ENCODE data around the gene ELP4.
"Not testable (repeated sequence)": the region's sequence is repeated elsewhere in the genome, so short reads cannot be mapped to it uniquely, and the experiment has no call there.

ELP4 gene

DNA sequence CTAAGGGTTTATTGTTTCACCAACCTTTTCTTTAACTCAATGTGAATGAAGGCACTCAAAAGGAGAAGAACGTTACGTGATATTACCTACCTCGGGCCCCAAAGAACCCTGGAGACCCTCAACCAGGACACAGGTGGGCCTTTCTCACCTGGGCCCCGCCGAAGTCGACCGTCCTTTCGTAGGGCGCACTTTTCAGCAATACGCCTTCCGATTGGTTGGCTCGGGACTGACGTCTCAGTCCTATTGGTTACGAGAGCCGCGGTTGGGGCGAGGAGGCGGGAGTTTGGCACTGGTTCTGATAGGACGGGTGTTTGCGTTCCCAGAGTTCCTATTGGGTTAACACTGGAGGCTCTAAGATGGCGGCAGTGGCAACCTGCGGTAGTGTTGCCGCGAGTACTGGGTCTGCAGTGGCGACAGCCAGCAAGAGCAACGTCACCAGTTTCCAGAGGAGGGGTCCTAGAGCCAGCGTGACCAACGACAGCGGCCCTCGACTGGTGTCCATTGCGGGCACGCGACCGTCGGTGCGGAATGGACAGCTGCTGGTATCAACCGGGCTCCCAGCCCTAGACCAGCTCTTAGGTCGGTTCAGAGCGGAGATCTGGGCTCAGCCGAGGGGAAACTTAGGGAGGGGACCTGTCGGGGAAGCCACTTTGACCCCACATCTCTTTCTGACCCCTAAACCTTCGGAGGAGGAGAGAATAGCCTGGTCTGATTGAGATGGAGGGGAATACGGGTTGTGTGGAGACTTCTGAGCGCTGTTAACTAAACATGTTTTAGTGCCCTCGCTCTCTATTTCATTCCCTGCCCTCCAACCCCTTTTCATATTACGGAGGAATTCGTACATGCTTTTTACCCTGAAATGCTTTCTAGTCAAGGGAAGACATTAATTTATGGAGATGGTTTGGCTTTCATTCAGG, at the start of gene ELP4, which contains the start of gene IMMP1L:
ELP4 (plus strand) TSS at position 339 of the 917 bp plus-strand sequence; CDS start at position 357, 18 bp downstream.
IMMP1L (minus strand) TSS at position 194 of the 917 bp plus-strand sequence. CDS start 46,346 bp downstream, outside the sequence.
- peak; percentile 88 to 93 for DNase-seq (ENCODE audit: low read depth in 2 of 2)

GRCh38 chr11:31464436-31464835, 45.1 kb upstream of the ELP4 start:
- no peak for DNase-seq (ENCODE audit: low read depth in 2 of 2)

DNA sequence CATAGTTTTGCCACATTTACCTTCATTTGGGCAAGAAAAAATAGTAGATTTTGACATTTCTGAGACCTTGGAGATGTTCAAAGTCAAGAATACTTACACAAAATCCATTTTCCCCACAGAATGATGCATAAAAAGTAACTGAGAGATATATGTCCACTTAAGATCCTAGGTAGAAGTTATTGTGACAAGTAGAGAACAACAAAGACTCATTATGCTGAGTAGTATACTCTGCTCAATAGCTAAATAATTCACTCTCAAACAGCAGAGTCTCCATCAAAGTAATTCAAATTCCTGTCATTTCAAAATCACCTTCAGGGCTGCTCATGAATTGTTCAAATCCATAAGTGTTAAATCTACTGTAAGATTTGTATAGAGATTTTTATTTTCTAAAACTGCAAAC, 35.5 kb upstream of the ELP4 start:
- no peak for DNase-seq (ENCODE audit: low read depth in 2 of 2)

GRCh38 chr11:31477528-31478222, 31.9 kb upstream of the ELP4 start:
- no peak for DNase-seq (ENCODE audit: low read depth in 2 of 2)

- no peak for DNase-seq (ENCODE audit: low read depth in 2 of 2)
Measured at GRCh38 chr11:31478223-31478590, 31.4 kb upstream of the ELP4 start.

DNA sequence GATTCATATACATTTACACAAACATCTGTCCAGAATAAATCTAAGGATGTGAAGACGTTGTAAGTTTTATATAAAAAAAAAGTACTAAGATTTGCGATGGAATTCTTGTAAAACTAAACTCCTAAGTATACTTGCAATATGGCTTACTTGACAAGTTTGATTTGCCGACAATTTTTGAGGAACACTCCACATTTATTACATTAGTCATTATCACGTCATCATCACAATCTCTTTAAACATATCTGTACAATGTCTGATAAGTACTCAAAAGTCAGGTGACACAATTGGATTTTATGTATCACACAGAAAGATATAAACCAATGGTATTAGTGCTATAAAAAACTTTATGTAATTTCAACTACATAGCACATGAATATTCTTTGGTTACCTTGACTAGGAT, 30.5 kb upstream of the ELP4 start:
- DNase-seq (ENCODE audit: low read depth in 2 of 2): no peak

DNA sequence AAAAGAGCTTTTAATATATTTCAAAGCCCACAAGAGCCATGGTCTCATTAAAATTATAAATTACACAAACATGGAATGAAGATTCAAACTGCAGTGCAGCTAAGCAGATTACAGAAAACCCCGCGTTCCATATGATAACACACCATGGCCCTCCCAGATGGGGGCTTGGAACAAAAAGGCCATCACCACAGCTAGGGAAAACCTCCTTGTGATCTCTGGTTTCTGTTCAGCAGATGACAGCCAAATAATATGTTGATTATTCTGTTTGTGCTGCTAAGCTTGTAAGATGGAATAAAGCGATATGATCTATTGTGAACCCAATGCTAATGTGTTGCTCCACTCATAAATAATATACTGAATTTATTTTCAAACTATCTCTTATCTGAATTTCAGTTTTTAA, 28.6 kb upstream of the ELP4 start:
- DNase-seq (ENCODE audit: low read depth in 2 of 2): no peak

DNA sequence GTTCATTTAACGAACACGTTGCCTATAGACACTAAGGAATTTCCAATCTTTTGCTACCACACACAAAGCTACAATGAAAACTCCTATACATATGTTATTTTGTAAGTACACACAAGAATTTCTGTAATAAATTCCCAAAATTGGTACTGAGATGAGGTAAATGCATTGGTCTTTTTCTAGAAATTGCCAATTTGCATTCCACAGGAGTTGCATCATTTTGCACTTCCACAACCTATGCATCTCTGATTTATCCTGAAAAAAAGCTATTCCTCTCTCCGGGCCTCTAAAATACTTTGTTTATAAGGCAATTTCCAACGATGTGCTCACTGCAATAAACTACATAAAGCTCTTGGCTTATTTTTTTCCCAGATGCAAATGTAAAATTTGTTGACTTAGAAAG, 25.1 kb upstream of the ELP4 start:
- DNase-seq (ENCODE audit: low read depth in 2 of 2): no peak

GRCh38 chr11:31487848-31488247, 21.7 kb upstream of the ELP4 start:
- no peak for DNase-seq (ENCODE audit: low read depth in 2 of 2)

DNA sequence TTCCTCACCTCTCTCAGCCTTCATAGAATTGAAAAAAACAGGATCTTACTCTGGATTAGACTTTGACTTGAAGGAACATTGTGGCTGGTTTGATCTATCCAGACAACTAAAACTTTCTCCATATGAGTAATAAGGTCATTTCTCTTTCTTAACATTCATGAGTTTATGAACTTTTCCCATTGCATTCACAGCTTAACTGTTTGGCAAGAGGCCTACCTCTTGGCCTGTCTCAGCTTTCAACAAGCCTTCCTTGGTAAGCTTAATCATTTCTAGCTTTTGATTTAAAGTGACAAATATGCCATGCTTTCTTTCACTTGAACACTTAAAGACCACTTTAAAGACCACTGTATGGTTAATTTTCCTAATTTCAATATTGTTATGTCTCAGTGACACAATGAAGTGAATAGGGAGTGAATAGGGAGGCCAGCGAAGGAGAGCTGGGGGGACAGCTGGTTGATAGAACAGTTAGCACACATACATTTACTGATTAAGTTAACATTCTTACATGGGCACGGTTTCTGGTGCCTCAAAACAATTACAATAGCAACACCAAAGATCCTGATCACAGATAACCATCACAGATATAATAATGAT, 17.1 kb upstream of the ELP4 start:
- DNase-seq (ENCODE audit: low read depth in 2 of 2): no peak

GRCh38 chr11:31493235-31493634, 16.3 kb upstream of the ELP4 start:
- no peak for DNase-seq (ENCODE audit: low read depth in 2 of 2)

GRCh38 chr11:31493762-31494161, 15.8 kb upstream of the ELP4 start:
- not testable (repeated sequence) for DNase-seq (ENCODE audit: low read depth in 2 of 2)

DNA sequence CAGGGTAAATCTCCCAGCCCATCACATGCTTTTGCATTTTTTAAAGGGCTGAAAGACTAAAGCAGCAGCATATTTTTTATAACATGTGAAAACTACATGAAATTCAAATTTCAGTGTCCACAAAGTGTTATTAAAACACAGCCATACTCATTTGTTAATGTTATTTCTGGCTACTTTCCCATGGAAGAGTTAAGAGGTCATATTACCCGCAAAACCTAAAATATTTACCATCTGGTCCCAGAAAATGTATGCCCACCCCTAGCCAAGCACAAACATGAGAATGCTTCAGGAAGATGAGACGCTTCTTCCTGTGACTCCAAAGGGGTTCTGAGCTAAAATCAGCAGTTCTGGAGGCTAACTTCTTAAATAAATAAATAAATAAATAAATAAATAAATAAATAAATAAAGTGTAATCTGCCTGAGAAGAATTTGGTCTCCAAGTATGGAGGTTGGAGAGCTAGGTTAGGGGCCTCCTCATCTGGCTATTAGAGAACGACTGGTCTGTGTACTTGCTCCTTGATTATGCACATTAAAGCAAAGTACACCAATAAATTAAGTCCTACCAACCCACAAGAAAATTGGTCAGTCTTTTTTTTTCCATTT, 9.9 kb upstream of the ELP4 start:
- no peak for DNase-seq (ENCODE audit: low read depth in 2 of 2)

- no peak for DNase-seq (ENCODE audit: low read depth in 2 of 2)
Measured at GRCh38 chr11:31500560-31500959, 9.0 kb upstream of the ELP4 start.

DNA sequence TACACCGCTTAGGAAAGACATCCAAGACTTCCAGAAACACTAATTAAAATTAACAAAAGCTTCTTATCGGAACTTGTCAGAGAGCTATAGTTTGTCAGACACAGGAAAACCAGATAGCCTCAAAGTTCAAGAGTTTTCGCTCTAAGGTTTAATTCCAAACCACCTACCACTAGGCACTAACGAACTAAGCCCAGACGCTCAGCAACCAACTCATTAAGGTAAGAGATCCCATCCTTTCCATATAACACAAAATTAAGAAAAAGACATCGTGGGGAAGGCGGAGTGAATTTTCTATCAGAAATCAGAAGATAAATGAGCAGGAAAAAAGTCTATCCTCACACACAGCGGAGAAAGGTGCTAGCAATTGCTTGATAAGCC, 527 bp upstream of the ELP4 start:
- DNase-seq (ENCODE audit: low read depth in 2 of 2): no peak

DNA sequence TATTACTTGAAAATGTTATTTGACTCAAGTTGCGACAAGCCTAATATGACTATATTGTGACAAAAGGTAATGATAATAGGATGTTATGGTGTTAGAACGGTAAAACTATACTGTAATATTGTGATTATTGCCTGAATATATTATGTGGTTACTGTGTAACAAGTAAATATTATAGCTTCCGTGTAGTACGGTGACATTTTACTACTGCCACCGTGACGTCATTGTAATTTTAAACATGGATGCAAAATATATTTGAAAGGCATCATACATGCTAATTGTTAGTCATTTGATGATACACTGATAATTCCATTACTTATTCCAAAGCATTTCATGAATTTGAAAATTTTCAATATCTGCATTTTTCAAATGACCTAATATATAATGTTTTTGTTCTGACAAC, 2.5 kb downstream of the ELP4 start:
- DNase-seq (ENCODE audit: low read depth in 2 of 2): no peak

DNA sequence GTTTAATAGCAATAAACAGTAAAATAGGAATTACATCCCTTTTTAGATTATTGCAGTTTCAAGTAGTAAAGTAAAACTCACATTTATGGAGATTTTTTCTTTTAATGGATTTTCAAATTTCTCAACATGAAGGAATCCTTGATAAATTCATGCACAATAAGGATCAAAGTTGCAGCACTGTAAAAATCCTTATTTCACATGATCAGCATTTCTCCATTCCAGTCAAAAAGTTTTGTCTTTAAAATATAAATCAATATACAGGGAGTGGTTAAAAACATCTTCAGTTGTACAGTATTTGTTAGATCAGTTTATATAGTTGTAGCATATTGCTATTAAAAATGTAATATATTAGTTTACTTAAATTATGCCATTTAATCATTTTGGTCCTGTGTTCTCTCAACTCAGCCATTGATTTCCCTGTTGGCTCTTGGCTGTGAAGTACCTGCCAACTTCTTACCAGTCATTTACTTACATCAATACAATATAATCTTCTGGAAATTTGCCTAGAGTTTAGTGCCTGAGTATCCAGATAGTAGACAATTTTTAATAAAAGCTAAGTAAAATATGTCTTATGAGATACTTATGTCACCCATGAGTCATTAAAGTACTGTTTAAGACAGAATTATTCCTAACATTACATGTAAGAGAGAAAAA, 12.1 kb downstream of the ELP4 start:
- DNase-seq (ENCODE audit: low read depth in 2 of 2): no peak

DNA sequence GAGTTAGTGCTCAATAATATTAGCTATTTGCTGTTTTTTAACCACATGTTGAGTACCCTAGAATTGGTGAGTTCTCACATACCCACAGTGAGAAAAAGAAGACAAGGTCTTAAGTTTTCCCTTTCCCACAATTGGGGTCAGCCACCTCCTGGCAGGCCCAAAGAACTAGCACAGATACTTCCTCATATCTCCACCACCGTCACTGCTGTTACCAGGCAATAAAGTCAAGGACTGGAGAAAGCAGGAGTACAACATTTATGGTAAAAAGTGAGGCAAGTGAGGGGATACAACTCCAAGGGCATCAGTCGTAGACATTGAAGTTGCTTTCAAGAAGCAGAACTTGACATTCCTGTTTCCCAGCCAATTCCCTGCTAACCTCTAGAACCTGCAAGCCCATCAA, 19.6 kb downstream of the ELP4 start:
- DNase-seq (ENCODE audit: low read depth in 2 of 2): no peak

GRCh38 chr11:31529701-31530100, 20.1 kb downstream of the ELP4 start:
- no peak for DNase-seq (ENCODE audit: low read depth in 2 of 2)

DNA sequence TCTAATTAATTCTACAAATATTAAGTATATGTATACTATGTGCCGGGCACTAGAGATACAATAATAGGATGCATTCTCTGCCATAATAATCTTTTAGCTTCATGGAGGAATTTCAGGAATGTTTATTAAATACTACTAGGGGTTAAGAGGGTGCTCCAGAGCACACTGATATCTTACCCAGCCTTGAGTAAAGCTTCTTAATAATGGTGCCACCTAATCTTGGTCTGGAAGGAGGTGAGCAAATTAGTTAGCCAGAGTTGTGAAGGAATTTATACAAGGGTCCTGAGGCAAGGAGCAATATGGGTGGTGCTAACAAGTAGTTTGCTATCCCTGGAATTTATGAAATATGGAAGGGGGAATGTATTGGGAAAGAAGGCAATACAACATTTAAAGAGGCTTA, 21.7 kb downstream of the ELP4 start:
- DNase-seq (ENCODE audit: low read depth in 2 of 2): no peak

- DNase-seq (ENCODE audit: low read depth in 2 of 2): no peak
Measured at GRCh38 chr11:31535479-31535878, 25.9 kb downstream of the ELP4 start.

GRCh38 chr11:31542862-31543261, 33.3 kb downstream of the ELP4 start:
- no peak for DNase-seq (ENCODE audit: low read depth in 2 of 2)

Data from activated CD4-positive, alpha-beta T cell treated with anti-CD3 and anti-CD28 coated beads for 24 hours (primary cell).